ENCODE data around the gene RBM47.
"Not testable (repeated sequence)": the region's sequence is repeated elsewhere in the genome, so short reads cannot be mapped to it uniquely, and the experiment has no call there.

The RBM47 gene

GRCh38 chr4:40585201-40585799, 44.4 kb downstream of the RBM47 start:
- DNase-seq, result no peak

GRCh38 chr4:40584517-40585141, 45.0 kb downstream of the RBM47 start:
- no peak for DNase-seq

GRCh38 chr4:40583850-40584439, 45.7 kb downstream of the RBM47 start:
- DNase-seq, result no peak

DNA sequence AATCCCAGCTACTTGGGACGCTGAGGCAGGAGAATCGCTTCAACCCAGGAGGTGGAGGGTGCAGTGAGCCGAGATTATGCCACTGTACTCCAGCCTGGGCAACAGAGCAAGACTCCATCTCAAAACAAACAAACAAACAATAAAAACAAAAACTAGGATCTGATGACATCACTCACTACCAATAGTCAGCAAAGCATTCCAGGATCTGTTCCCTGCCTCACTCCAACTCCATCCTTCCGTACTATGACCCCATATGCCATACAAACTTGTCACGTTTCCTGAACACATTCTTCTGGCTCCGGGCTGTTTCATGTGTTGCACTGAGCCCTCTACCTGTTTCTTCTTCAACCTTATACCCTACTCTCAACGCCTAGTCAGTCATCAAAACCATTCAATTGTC, 47.3 kb downstream of the RBM47 start:
- DNase-seq, result no peak

- DNase-seq, result no peak
Measured at GRCh38 chr4:40581254-40582140, 48.2 kb downstream of the RBM47 start.

- no peak for DNase-seq
Measured at GRCh38 chr4:40579983-40580382, 49.7 kb downstream of the RBM47 start.

DNA sequence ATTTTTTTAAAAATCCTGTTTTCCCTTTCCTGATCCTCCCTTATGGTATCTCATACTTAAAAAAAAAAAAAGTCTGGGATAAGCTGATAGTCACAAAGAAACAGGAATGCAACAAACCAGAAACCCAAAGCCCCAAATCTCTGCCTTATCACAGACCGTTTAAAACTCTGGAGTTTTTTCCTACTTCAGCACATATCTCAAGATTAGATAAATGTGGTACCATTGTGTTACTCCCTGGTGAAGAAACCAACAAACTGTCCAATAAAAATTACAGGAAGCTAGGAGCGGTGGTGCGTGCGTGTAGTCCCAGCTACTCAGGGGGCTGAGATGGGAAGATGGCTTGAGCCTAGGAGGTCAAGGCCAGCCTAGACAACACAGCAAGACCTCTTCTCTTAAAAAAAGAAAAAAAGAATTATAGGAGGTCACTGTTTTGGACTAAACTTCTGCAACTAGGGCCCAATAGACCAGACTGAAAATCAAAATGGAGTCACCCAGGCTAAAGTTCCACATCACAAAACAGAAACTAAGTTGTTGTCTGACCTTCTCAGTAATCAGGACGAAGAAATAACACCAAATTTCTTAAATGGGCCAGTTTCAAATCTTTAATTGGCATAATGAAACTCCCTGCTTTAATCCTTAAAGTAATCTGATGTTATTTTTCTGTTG, 51.9 kb downstream of the RBM47 start:
- no peak for DNase-seq

DNA sequence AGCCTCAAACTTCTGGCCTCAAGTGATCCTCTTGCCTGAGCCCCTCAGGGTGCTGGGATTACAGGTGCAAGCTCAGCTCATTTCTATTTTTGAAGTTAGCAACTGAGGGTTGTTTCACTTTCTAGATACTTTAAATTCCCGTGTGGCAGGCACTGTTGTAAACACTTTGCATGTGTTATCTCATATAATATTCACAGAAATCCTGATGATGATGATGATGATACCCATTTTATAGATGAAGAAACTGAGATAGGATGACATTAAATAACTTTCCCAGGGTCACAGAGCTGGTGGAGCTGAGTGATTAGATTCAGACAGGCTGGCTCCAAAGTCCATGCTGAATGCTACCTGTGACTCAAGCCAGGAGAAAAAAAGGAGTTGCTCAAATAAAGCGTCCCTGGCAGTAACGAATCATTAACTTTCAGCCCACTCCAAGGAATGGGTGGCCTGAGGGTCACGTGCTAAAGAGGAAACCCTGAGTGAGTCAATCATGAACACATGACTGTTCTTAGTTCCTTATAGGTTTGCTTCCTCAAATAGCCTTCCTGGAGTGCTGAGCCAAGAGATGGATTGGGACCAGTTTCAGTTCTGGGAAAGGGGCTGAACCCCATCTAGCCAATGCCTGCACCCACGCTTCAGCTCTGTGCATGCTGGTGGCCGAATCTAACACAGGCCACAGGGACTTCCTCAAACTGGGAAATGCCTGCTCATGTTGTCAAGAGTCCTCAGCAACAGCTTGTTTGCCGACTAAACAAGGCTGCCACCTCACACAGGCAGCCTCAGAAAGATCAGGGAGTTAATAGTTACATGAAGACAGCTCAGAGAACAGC, 52.8 kb downstream of the RBM47 start:
- DNase-seq, result no peak

DNA sequence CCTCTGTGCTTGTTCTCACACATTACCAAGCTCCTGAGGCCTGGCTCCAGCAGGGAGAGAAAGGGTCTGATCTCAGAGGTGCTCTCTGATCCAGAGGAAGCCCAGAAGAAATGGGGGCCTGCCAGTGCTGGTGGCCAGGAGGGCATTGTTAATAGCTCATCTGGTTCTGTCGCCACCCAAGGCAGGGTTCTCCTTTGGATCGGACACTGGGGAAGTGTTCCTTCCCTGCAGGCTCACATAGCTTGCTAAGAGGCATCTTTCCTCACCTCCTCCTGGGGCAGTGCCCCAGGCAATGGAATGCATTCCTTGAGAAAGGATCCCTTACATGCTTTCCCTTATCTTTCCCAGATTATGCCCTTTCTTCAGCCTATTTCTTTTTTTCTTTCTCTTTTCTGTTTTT, 53.8 kb downstream of the RBM47 start:
- no peak for DNase-seq

DNA sequence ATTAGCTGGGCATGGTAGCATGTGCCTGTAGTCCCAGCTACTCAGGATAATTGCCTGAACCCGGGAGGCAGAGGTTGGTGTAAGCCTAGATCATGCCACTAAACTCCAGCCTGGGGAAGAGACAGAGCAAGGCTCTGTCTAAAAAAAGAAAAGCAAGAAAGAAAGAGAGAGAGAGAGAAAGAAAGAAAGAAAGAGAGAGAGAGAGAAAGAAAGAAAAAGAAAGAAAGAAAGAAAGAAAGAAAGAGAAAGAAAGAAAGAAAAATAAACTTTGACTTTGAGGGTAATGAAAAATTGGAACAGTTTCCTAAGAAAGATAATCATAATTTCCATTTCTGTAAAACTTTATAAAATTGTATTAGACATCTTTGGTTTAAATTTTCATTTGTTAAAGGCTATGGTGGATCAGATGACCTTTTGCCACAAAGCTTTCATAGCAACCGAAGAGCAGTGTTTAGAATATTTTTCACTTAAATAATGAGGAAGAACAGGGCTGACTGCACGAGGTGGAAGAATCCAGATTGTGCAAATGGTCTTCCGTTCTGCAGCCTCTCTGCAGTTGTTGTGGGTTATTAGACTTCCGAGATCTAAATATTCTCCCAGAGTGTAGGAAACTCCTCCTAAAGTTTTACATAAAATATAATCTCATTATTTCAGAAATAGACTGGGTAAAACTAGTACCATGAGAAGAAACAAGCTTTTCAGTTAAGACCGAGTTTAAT, 55.9 kb downstream of the RBM47 start:
- DNase-seq, result no peak

DNA sequence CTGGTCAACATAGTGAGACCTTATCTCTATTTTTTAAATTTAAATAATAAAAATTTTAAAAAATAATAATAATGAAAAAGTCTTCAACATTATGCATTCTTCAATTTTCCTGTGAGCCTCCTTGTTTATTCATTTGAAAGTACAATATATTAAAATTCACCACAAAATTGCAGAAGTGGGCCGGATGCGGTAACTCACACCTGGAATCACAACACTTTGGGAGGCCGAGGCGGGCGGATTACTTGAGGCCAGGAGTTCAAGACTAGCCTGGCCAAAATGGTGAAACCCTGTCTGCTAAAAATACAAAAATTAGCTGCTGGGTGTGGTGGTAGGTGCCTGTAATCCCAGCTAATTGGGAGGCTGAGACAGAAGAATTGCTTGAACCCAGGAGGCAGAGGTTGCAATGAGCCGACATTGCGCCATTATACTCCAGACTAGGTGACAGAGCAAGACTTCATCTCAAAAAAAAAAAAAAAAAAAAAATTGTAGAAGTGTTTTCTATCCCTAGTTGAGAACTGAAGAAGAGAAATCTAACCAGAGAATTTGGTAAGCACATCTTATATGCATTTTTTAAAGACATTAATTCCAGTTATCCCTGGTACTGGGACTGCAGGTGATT, 56.9 kb downstream of the RBM47 start:
- no peak for DNase-seq

GRCh38 chr4:40571208-40571607, 58.5 kb downstream of the RBM47 start:
- DNase-seq, result no peak

GRCh38 chr4:40570348-40571077, 59.2 kb downstream of the RBM47 start:
- DNase-seq, result no peak

DNA sequence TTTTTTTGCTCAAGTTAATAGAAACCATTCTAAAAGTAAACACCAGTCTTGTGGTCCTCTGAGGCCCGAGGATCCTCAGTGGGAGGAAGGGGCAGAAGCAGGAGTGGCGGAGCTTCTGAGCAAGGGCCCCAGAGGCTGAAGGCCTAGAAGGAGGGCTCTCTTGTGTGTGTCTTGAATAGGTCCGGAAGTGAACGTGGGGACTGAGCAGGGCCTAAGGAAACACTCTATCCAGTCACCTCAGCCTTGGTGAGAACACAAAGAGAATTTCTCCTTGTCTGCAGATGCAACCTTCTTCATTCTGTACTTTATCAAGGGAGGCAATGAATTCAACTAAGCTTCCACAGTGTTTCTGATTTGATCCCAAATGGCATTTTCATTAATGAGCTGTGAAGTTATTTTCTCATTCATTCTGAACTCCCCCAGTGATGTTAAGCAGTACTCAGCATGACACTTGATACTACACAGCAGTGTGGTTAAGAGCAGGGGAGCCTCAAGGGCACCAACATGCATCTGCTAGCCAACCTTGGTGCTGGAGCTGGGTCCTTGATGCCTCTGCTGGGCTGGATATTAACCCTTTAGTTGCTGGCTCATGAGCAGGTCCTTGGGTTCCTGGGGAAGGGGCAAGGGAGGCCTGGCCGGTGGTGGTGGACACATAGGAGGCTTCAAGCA, 64.7 kb downstream of the RBM47 start:
- DNase-seq, result no peak

GRCh38 chr4:40564004-40564403, 65.7 kb downstream of the RBM47 start:
- DNase-seq, result no peak

DNA sequence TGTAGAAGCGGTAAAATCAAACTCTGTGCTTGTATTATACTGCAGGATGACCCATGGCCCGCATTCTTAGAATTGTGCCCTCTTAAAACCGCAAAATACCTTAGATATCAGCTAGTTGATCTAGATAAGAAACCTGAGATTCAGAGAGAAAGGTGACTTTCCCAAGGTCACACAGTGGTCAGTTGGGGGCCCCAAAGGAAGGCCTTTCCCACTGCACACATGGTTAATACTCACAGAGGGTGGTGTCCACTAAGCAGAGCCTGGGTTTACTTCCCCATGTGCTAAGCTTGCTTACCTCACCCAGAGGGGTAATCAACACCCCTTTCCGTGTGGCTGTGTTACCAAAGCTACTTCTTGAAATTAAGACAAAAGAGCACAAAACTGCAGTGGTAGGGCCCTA, 66.3 kb downstream of the RBM47 start:
- no peak for DNase-seq

- DNase-seq, result no peak
Measured at GRCh38 chr4:40562681-40563080, 67.0 kb downstream of the RBM47 start.

- no peak for DNase-seq
Measured at GRCh38 chr4:40562208-40562607, 67.5 kb downstream of the RBM47 start.

GRCh38 chr4:40561543-40562177, 68.0 kb downstream of the RBM47 start:
- DNase-seq, result not testable (repeated sequence)
